GM21529 (cell line): ENCODE measurements around the gene NCK2.

Source experiments
- ATAC-seq: cut with Tn5 transposase; IDR thresholded peaks from one replicate; pipeline ENCODE4 v1.9.1; 2021; ENCODE audit not compliant: unreplicated experiment

Gene NCK2

GRCh38 chr2:105774781-105775337 is 30.1 kb downstream of the NCK2 start:
- no peak for ATAC-seq

GRCh38 chr2:105775809-105776559 is 31.3 kb downstream of the NCK2 start:
- ATAC-seq = peak; percentile 60

GRCh38 chr2:105776560-105776928 is 31.8 kb downstream of the NCK2 start:
- no peak for ATAC-seq

GRCh38 chr2:105777031-105777482 is 32.3 kb downstream of the NCK2 start:
- ATAC-seq = no peak

- ATAC-seq = no peak
Observed at GRCh38 chr2:105777506-105778055, 32.9 kb downstream of the NCK2 start.

- ATAC-seq = no peak
Observed at GRCh38 chr2:105778080-105778607, 33.4 kb downstream of the NCK2 start.

GRCh38 chr2:105779394-105779793 is 34.7 kb downstream of the NCK2 start:
- ATAC-seq = no peak

- no peak for ATAC-seq
Observed at GRCh38 chr2:105780606-105781005, 35.9 kb downstream of the NCK2 start.

- no peak for ATAC-seq
Observed at GRCh38 chr2:105781274-105781978, 36.7 kb downstream of the NCK2 start.

- no peak for ATAC-seq
Observed at GRCh38 chr2:105782123-105782522, 37.4 kb downstream of the NCK2 start.

GRCh38 chr2:105782646-105783045 is 37.9 kb downstream of the NCK2 start:
- ATAC-seq = no peak

- ATAC-seq = no peak
Observed at GRCh38 chr2:105783151-105783738, 38.5 kb downstream of the NCK2 start.

GRCh38 chr2:105783972-105784371 is 39.3 kb downstream of the NCK2 start:
- ATAC-seq = no peak

- no peak for ATAC-seq
Observed at GRCh38 chr2:105784589-105784988, 39.9 kb downstream of the NCK2 start.

GRCh38 chr2:105785095-105785847 is 40.6 kb downstream of the NCK2 start:
- no peak for ATAC-seq

- ATAC-seq = no peak
Observed at GRCh38 chr2:105786231-105787230, 41.8 kb downstream of the NCK2 start.

GRCh38 chr2:105787376-105788318 is 42.9 kb downstream of the NCK2 start:
- ATAC-seq = no peak

GRCh38 chr2:105788670-105789290 is 44.1 kb downstream of the NCK2 start:
- ATAC-seq = no peak
